ENCODE results near the gene METTL6. TPM values are rescaled to one million over a fixed set of nuclear protein-coding genes. Genes with fewer than 3 reads are reported as not detected.
"Not testable (repeated sequence)": the region's sequence is repeated elsewhere in the genome, so short reads cannot be mapped to it uniquely, and the experiment has no call there.

The METTL6 gene
- total RNA-seq, 3 donors from 2014 or later = 10.1 to 13.7 (median 10.1) TPM

DNA sequence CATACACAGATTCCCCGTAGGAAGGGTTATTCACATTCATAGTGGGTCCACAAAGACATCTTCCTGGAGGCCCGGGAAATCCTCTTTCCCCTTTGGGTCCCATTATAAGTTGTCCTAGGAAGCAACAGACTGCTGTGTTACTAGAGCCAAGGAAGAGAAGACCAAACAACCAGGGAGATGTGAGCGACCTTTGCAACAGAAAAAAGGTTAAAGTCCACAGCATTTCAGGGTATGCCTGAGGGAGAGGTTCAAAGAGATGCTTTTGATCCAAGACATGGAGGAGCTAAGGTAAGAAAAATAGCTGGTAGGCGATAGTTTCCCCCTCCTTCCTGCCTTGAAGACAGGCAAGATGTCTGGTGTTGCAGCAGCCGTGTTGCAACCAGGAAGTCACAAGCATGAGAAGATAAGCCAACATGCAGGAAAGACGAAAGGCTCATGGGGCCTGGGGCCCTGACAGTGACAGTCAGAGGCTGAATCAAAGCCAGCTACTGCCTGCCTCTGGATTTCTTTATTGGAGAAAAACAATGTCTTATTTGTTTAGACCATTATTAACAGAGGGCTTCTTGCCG lies 31.0 kb upstream of the METTL6 start:
- Histone ChIP-seq H3K4me3 (no peak overlapping the region), H3K36me3 (ENCODE audit: low read depth) (no peaks in the 10 kb centered on the region), H3K4me1 (ENCODE audit: low read depth) (peaks cover 4% of the 10 kb centered on the region), H3K9me3 (no peaks in the 10 kb centered on the region)
- intact Hi-C loops (cut with DNase I, micrococcal nuclease) = no loop called here
- DNase-seq (no peak), ATAC-seq (no peak)
- TF ChIP-seq, protein P1, sequence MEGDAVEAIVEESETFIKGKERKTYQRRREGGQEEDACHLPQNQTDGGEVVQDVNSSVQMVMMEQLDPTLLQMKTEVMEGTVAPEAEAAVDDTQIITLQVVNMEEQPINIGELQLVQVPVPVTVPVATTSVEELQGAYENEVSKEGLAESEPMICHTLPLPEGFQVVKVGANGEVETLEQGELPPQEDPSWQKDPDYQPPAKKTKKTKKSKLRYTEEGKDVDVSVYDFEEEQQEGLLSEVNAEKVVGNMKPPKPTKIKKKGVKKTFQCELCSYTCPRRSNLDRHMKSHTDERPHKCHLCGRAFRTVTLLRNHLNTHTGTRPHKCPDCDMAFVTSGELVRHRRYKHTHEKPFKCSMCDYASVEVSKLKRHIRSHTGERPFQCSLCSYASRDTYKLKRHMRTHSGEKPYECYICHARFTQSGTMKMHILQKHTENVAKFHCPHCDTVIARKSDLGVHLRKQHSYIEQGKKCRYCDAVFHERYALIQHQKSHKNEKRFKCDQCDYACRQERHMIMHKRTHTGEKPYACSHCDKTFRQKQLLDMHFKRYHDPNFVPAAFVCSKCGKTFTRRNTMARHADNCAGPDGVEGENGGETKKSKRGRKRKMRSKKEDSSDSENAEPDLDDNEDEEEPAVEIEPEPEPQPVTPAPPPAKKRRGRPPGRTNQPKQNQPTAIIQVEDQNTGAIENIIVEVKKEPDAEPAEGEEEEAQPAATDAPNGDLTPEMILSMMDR (IDR thresholded peaks at IDR 0.05) = no peak

DNA sequence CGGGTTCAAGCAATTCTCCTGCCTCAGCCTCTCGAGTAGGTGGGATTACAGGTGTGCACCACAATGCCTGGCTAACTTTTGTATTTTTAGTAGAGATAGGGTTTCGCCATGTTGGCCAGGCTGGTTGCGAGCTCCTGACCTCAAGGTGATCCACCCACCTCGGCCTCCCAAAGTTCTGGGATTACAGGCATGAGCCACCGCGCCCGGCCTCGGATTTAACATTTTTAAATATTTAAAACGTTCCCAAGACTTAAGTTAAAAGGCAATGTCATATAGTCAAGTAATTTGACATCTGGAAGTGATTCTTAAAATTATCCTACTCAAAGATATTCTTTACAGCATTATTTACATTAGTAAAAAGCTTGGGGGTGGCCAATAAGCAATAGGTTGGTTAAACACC lies 29.6 kb upstream of the METTL6 start:
- H3K4me3 ChIP-seq; H3K9me3 ChIP-seq; DNase-seq; H3K4me1 ChIP-seq (ENCODE audit: low read depth); H3K36me3 ChIP-seq (ENCODE audit: low read depth); intact Hi-C loops (cut with DNase I, micrococcal nuclease); ATAC-seq: not testable (repeated sequence)

DNA sequence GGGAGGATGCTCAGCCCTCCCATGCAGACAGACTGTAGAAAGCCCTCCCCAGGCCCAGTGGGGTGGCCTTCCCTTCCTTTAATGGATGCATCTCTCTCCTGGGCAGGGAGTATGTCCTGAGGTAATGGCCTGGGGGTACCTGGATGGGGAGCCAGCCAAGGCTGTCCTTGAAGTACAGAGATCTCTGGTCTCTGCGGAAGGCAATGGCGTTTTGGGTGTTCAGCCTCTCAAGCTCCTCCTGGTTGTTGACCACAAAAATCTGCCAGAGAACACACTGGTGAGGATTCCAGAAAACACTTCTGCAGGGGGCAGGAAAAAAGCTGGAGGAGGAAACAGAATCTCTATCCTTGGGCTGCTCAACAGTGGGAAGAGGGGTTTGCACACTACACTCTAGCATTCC lies 29.0 kb upstream of the METTL6 start:
- no peaks in the 10 kb centered on the region for H3K36me3 ChIP-seq (ENCODE audit: low read depth)
- TF ChIP-seq, protein P1 (IDR thresholded peaks at IDR 0.05) = no peak
- ATAC-seq = no peak
- H3K9me3 ChIP-seq = no peaks in the 10 kb centered on the region
- no peak overlapping the region for H3K4me3 ChIP-seq
- peaks cover 4% of the 10 kb centered on the region for H3K4me1 ChIP-seq (ENCODE audit: low read depth)
- intact Hi-C loops (cut with DNase I, micrococcal nuclease) = no loop called here
- no peak for DNase-seq

DNA sequence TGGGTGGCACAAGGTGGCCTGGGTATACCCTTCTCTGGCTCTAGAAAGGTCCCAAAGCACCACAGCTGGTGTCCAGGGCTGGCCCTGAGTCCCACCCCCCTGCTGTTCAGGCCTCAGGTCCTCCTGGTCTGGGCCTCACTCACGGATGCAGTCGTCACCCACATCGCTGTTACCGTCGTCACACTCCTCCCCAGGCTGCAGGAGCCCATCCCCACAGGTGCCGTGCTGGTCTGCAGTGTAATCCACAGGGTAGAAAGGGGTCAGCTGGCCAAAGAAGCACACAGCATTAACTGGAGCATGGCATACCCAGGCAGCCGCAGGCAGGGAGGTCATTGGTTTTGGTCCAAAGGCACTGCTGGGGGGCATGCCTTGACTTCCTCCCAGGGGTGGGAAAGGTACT lies 28.4 kb upstream of the METTL6 start:
- intact Hi-C loops (cut with DNase I, micrococcal nuclease) = no loop called here
- peaks cover 4% of the 10 kb centered on the region for H3K4me1 ChIP-seq (ENCODE audit: low read depth)
- H3K36me3 ChIP-seq (ENCODE audit: low read depth) = no peaks in the 10 kb centered on the region
- ATAC-seq (no peak), DNase-seq (no peak)
- H3K9me3 ChIP-seq = no peaks in the 10 kb centered on the region
- no peak overlapping the region for H3K4me3 ChIP-seq
- TF ChIP-seq, protein P1 (IDR thresholded peaks at IDR 0.05) = no peak

DNA sequence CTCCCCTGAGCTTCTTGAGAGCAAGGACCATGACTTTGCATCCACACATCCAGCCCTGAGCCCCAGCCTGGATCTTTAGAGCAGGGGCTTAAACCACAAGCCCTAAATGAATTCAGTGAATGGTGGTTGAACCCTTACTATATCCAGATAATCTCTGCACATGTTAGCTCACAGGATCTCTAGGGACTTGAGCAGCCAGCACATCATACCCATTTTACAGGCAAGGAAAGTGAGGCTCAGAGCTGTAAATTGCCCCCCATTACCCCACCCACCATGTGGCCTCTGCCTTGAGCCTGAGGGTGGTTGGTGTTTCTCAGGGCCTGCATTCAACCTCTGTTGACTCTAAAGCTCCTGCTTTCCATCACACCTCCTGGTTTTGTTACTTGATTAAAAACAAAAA lies 27.6 kb upstream of the METTL6 start:
- TF ChIP-seq, protein P1 (IDR thresholded peaks at IDR 0.05) = no peak

DNA sequence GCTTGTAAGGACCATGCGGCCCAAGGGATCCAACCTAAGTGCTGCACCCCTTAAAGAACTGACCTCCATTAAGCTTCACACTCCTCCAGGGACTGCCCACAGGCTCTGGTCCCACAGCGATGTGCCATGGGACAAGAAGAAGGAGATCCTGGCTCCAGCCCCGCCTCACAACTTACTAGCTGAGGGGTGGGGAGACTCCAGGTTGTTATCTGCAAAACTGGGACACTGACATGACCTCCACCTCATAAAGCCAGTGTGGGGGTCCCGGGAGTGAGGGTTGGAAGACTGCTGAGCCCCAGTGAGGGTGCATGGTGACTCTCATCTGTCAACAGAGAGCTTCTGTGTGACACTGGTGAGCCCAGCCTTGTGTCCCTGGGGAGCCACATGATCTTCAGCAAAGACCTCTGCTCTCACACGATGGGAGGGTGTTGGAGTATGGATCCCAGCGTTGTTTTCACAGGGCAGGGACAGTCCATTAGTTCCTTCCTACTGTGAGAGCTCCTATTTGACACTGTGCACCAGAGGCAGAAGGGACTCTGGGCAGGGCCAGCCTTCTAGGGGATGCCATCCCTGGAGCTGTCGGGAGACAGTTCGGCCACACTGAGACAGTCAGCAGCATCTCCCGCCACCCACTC lies 26.8 kb upstream of the METTL6 start:
- ATAC-seq (no peak), DNase-seq (no peak)
- H3K4me3 ChIP-seq = no peak overlapping the region
- intact Hi-C loops (cut with DNase I, micrococcal nuclease) = no loop called here
- TF ChIP-seq, protein P1 (IDR thresholded peaks at IDR 0.05) = no peak
- H3K9me3 ChIP-seq = no peaks in the 10 kb centered on the region
- H3K36me3 ChIP-seq (ENCODE audit: low read depth) = no peaks in the 10 kb centered on the region
- no peaks in the 10 kb centered on the region for H3K4me1 ChIP-seq (ENCODE audit: low read depth)

More for the DNA sequence above, 27.6 kb upstream of the METTL6 start:
- intact Hi-C loops (cut with DNase I, micrococcal nuclease) = no loop called here
- ATAC-seq (no peak), DNase-seq (no peak)
- no peak overlapping the region for H3K4me3 ChIP-seq
- H3K36me3 ChIP-seq (ENCODE audit: low read depth) = no peaks in the 10 kb centered on the region
- no peaks in the 10 kb centered on the region for H3K9me3 ChIP-seq
- H3K4me1 ChIP-seq (ENCODE audit: low read depth) = no peaks in the 10 kb centered on the region

All from mucosa of descending colon (tissue), 3 donors.